IMR-90 (cell line): ENCODE data around the gene PDIA4. TPM values are rescaled to one million over a fixed set of nuclear protein-coding genes. Genes with fewer than 3 reads are reported as not detected.
A peak's percentile ranks its signal among the peaks of the same experiment; 100 is the strongest.

Source experiments
- ATAC-seq: fragments of 200-7000 bp; cut with Tn5 transposase; 2 replicates; pipeline ENCODE4 v1.9.1; 2020; ENCODE audit warnings: low read depth, mild to moderate bottlenecking, moderate library complexity
- BruUV-seq: library from RNA; stranded (reverse); fragments of 400-500 nt; replicated peaks from 2 replicates; lab custom pipeline; 2021; lab: Mats Ljungman, UMichigan
- CTCF ChIA-PET: fragments of 300-600 bp; formaldehyde crosslinking; extraction: SDS; loops from one replicate; lab custom pipeline; 2021; ENCODE audit warnings: antibody characterized with exemption; lab: Yijun Ruan, JAX
- POLR2A ChIA-PET: fragments of 300-600 bp; sonication (Branson Sonifier 250); formaldehyde crosslinking; loops from one replicate; lab custom pipeline; 2022; ENCODE audit warnings: antibody characterized with exemption; ENCODE audit not compliant: unreplicated experiment; lab: Charles Lee
- DNase-seq: peaks from one replicate; pipeline ENCODE4 v3.0.0; 2013
- H2AFZ ChIP-seq: replicated peaks from 2 replicates; pipeline ENCODE3; 2013; ENCODE audit warnings: low read length, mild to moderate bottlenecking; ENCODE audit not compliant: poor library complexity
- H2AK5ac ChIP-seq: 2 replicates; pipeline ENCODE4 v1.6.1; 2013; ENCODE audit warnings: low read depth, low read length, inconsistent platforms
- H2AK9ac ChIP-seq: replicated peaks from 2 replicates; pipeline ENCODE3; 2013; ENCODE audit warnings: mild to moderate bottlenecking, low read depth, low read length, moderate library complexity; ENCODE audit not compliant: poor library complexity
- H2BK120ac ChIP-seq: 2 replicates; pipeline ENCODE4 v1.6.1; 2013; ENCODE audit warnings: low read depth, low read length, inconsistent platforms
- H2BK15ac ChIP-seq: 3 replicates; pipeline ENCODE4 v1.6.1; 2013; ENCODE audit warnings: low read depth, low read length, inconsistent platforms
- H2BK20ac ChIP-seq: 2 replicates; pipeline ENCODE4 v1.6.1; 2013; ENCODE audit warnings: low read depth, mild to moderate bottlenecking, inconsistent platforms, low read length, moderate library complexity
- H2BK5ac ChIP-seq: 2 replicates; pipeline ENCODE4 v1.6.1; 2013; ENCODE audit warnings: mild to moderate bottlenecking, low read depth, low read length, inconsistent platforms; ENCODE audit not compliant: poor library complexity, severe bottlenecking
- H3K14ac ChIP-seq: replicated peaks from 2 replicates; pipeline ENCODE4 v1.6.1; 2013; ENCODE audit warnings: low read depth, low read length, inconsistent platforms
- H3K18ac ChIP-seq: 2 replicates; pipeline ENCODE4 v1.6.1; 2013; ENCODE audit warnings: low read depth, low read length, control low read depth
- H3K23ac ChIP-seq: 2 replicates; pipeline ENCODE4 v1.6.1; 2013; ENCODE audit warnings: low read depth, low read length, inconsistent platforms
- H3K27ac ChIP-seq: 2 replicates; pipeline ENCODE4 v1.5.1; 2013; ENCODE audit warnings: mild to moderate bottlenecking, control low read depth, low read length; ENCODE audit not compliant: insufficient read depth
- H3K27me3 ChIP-seq: 2 replicates; pipeline ENCODE4 v1.6.1; 2013; ENCODE audit warnings: low read length; ENCODE audit not compliant: control insufficient read depth, insufficient read depth
- H3K36me3 ChIP-seq: 2 replicates; pipeline ENCODE4 v1.6.1; 2013; ENCODE audit warnings: low read length, mixed read lengths; ENCODE audit not compliant: control insufficient read depth, insufficient read depth
- H3K4ac ChIP-seq: 2 replicates; pipeline ENCODE4 v1.6.1; 2013; ENCODE audit warnings: low read depth, low read length, inconsistent platforms
- H3K4me1 ChIP-seq: 2 replicates; pipeline ENCODE4 v1.6.1; 2013; ENCODE audit warnings: low read length, mixed read lengths; ENCODE audit not compliant: control insufficient read depth, insufficient read depth
- H3K4me2 ChIP-seq: 2 replicates; pipeline ENCODE4 v1.6.1; 2013; ENCODE audit warnings: low read depth, mild to moderate bottlenecking, control low read depth, low read length, moderate library complexity
- H3K4me3 ChIP-seq: 2 replicates; pipeline ENCODE4 v1.5.1; 2013; ENCODE audit warnings: low read depth, mild to moderate bottlenecking, control low read depth, low read length, moderate library complexity; ENCODE audit not compliant: insufficient read depth
- H3K56ac ChIP-seq: 2 replicates; pipeline ENCODE4 v1.6.1; 2013; ENCODE audit warnings: low read length, inconsistent platforms; ENCODE audit not compliant: insufficient read depth; ENCODE audit errors: extremely low read depth
- H3K79me1 ChIP-seq, 2 experiments: 2 replicates each; pipeline ENCODE4 v1.6.1; 2013; ENCODE audit warnings: low read length in 2 of 2, inconsistent platforms in 1 of 2, low read depth in 1 of 2
- H3K9ac ChIP-seq: 2 replicates; pipeline ENCODE4 v1.6.1; 2013; ENCODE audit warnings: low read depth, low read length, control low read depth
- H3K9me1 ChIP-seq: 2 replicates; pipeline ENCODE4 v1.6.1; 2013; ENCODE audit warnings: low read length, inconsistent platforms; ENCODE audit not compliant: insufficient read depth
- H3K9me3 ChIP-seq: 2 replicates; pipeline ENCODE4 v1.6.1; 2013; ENCODE audit warnings: low read length; ENCODE audit not compliant: control insufficient read depth, insufficient read depth
- H4K20me1 ChIP-seq: 2 replicates; pipeline ENCODE4 v1.6.1; 2013; ENCODE audit warnings: low read length, inconsistent platforms; ENCODE audit not compliant: insufficient read depth
- H4K5ac ChIP-seq: 2 replicates; pipeline ENCODE4 v1.6.1; 2013; ENCODE audit warnings: mild to moderate bottlenecking, low read depth, low read length, control low read depth
- H4K8ac ChIP-seq, 2 experiments: 2 replicates each; pipeline ENCODE4 v1.6.1; 2013; ENCODE audit warnings: low read depth in 2 of 2, low read length in 2 of 2, control low read depth in 1 of 2, inconsistent platforms in 1 of 2
- H4K91ac ChIP-seq: 2 replicates; pipeline ENCODE4 v1.6.1; 2013; ENCODE audit warnings: low read depth, low read length, inconsistent platforms; ENCODE audit not compliant: insufficient read depth
- CEBPB ChIP-seq: IDR thresholded peaks from 2 replicates; pipeline ENCODE4 v1.6.1; 2012; ENCODE audit warnings: low read depth, low read length, improper control_type of control experiment
- CHD1 ChIP-seq: IDR thresholded peaks from 2 replicates; pipeline ENCODE4 v1.6.1; 2012; ENCODE audit warnings: low read depth, low read length, improper control_type of control experiment
- CTCF ChIP-seq: conservative IDR thresholded peaks from 2 replicates; pipeline ENCODE4 v1.5.1; 2012; ENCODE audit warnings: mild to moderate bottlenecking, low read depth, low read length, improper control_type of control experiment
- FOS ChIP-seq: fragments of 150-350 bp; IDR thresholded peaks from 2 replicates; pipeline ENCODE4 v1.6.1; 2016; ENCODE audit warnings: low read depth, low read length
- MAZ ChIP-seq: IDR thresholded peaks from 2 replicates; pipeline ENCODE4 v1.6.1; 2012; ENCODE audit warnings: low read depth, mild to moderate bottlenecking, low read length, improper control_type of control experiment, moderate library complexity, borderline replicate concordance
- NFE2L2 ChIP-seq: fragments of 150-350 bp; IDR thresholded peaks from 2 replicates; pipeline ENCODE4 v1.6.1; 2016; ENCODE audit warnings: low read depth, mild to moderate bottlenecking, low read length
- POLR2A ChIP-seq: IDR thresholded peaks from 2 replicates; pipeline ENCODE4 v1.6.1; 2012; ENCODE audit warnings: mild to moderate bottlenecking, low read depth, low read length
- RAD21 ChIP-seq: IDR thresholded peaks from 2 replicates; pipeline ENCODE4 v1.6.1; 2012; ENCODE audit warnings: low read length, improper control_type of control experiment
- RCOR1 ChIP-seq: IDR thresholded peaks from 2 replicates; pipeline ENCODE4 v1.6.1; 2012; ENCODE audit warnings: mild to moderate bottlenecking, low read length, improper control_type of control experiment; ENCODE audit not compliant: insufficient replicate concordance
- RFX5 ChIP-seq: IDR thresholded peaks from 2 replicates; pipeline ENCODE4 v1.8.0; 2012; ENCODE audit warnings: low read depth, mild to moderate bottlenecking, low read length, moderate library complexity
- SMC3 ChIP-seq: fragments of 150-350 bp; IDR thresholded peaks from 2 replicates; pipeline ENCODE4 v1.6.1; 2016; ENCODE audit warnings: low read depth, mild to moderate bottlenecking, antibody characterized with exemption, low read length, moderate library complexity
- USF2 ChIP-seq: fragments of 150-350 bp; IDR thresholded peaks from 2 replicates; pipeline ENCODE4 v1.6.1; 2017; ENCODE audit warnings: mild to moderate bottlenecking, antibody characterized with exemption, low read length, low read depth
- WGBS, 2 experiments: methylation state at CpG; one replicate each; pipeline versions ENCODE4 v1.1.5 to v1.1.7; 2013; ENCODE audit warnings: missing lambda C conversion rate in 2 of 2; ENCODE audit not compliant: insufficient read length in 1 of 2; ENCODE audit errors: extremely low coverage in 2 of 2; 5-methylcytosine and 5-hydroxymethylcytosine counted together
- dilution Hi-C: fragments of 300-500 bp; cut with HindIII; formaldehyde crosslinking; loops from one replicate; pipeline ENCODE4 v1.14.3; 2018; ENCODE audit warnings: low sequenced_read_pairs; ENCODE audit not compliant: unreplicated experiment
- in situ Hi-C: fragments of 300-500 bp; cut with MboI; formaldehyde crosslinking; loops from 3 replicates; pipeline ENCODE4 v1.14.3; 2019; ENCODE audit warnings: low sequenced_read_pairs, inconsistent platforms, mixed read lengths
- intact Hi-C: fragments of 100-400 bp; cut with micrococcal nuclease; formaldehyde crosslinking; loops from 2 replicates; pipeline ENCODE4 v1.10.0; 2022
- polyA plus RNA-seq, 3 experiments: library from polyadenylated mRNA; depleted of rRNA; stranded (reverse); fragments of >200 nt; gene quantifications; 2 replicates each; pipeline ENCODE4 v1.2.3, GENCODE V29; 2012; ENCODE audit warnings: low replicate concordance in 1 of 3
- total RNA-seq: library from RNA; depleted of rRNA; stranded (reverse); fragments of >200 nt; gene quantifications from 2 replicates; pipeline ENCODE4 v1.2.3, GENCODE V29; 2012

PDIA4 gene
- total and polyA plus RNA-seq, 2 of the 4 experiments (the other 2 are of a cell fraction), result 241 to 304 TPM

GRCh38 chr7:148987751-148988512 is 40.4 kb downstream of the PDIA4 start:
- H3K9ac ChIP-seq, result peak overlapping the region; percentile 41
- H3K9me3 ChIP-seq, result no peaks in the 10 kb centered on the region
- H3K27me3 ChIP-seq, result no peaks in the 10 kb centered on the region; the same call in 1 of the 2 replicates
- peak overlapping the region; percentile 5 to 77; a peak in 2 of 4 replicates for H4K8ac ChIP-seq
- peak overlapping the region; percentile 94 for H2AFZ ChIP-seq
- H4K20me1 ChIP-seq, result peaks cover 2% of the 10 kb centered on the region; the same call in 1 of the 2 replicates
- H3K4me1 ChIP-seq, result peaks cover 1% of the 10 kb centered on the region; the same call in 1 of the 2 replicates
- no peak overlapping the region for H2AK5ac ChIP-seq
- no TSS peak for BruUV-seq
- peak overlapping the region; percentile 1 for H2BK5ac ChIP-seq
- peak overlapping the region; percentile 11 for H3K14ac ChIP-seq
- peak overlapping the region; percentile 55; the same call in 1 of the 2 replicates for H4K5ac ChIP-seq
- 0 out of 2 replicates have a peak overlapping the region, but pooled peaks have one; percentile 9 for H3K23ac ChIP-seq
- H3K4ac ChIP-seq, result peak overlapping the region; percentile 46
- H2BK15ac ChIP-seq, result no peak overlapping the region
- peak overlapping the region; percentile 84 for H3K4me2 ChIP-seq
- no peak overlapping the region for H4K91ac ChIP-seq
- H3K9me1 ChIP-seq, result peaks cover 5% of the 10 kb centered on the region; the same call in 1 of the 2 replicates
- peak; percentile 43 for DNase-seq
- dilution Hi-C loops (no loop called here), in situ Hi-C loops (no loop called here), intact Hi-C loops (loop anchor here (1.0 to 5.0 kb wide), 2 partner anchors 40 to 79 kb away; partner anchors contain the start of gene PDIA4)
- WGBS, 2 experiments, result 0% methylated on average over 4 of the region's 9 CpGs; no CpG with 5 or more reads in 1 of the 2 experiments
- no peak overlapping the region for H2BK20ac ChIP-seq
- ChIA-PET POLR2A (no interaction called here), CTCF (interaction anchor here (0.5 to 2.0 kb wide), 2 partner anchors 25 to 78 kb away, joined by 3 to 6 read pairs; no protein-coding TSS in a partner anchor)
- H3K36me3 ChIP-seq, result no peaks in the 10 kb centered on the region
- H3K4me3 ChIP-seq, result peak overlapping the region; percentile 74
- peak overlapping the region; percentile 6 for H2AK9ac ChIP-seq
- peak; percentile 8 for ATAC-seq
- no peaks in the 10 kb centered on the region for H3K79me1 ChIP-seq
- peak overlapping the region; percentile 11; the same call in 1 of the 2 replicates for H3K27ac ChIP-seq
- H3K56ac ChIP-seq, result peak overlapping the region; percentile 31
- H2BK120ac ChIP-seq, result peak overlapping the region; percentile 9; the same call in 1 of the 2 replicates
- TF ChIP-seq POLR2A (no peak), USF2 (no peak), CTCF (no peak), RFX5 (no peak), SMC3 (no peak), NFE2L2 (no peak), CHD1 (no peak), RCOR1 (no peak), FOS (no peak), CEBPB (no peak), RAD21 (no peak), MAZ (no peak)
- no peak overlapping the region for H3K18ac ChIP-seq
